GM19468 (cell line): ENCODE measurements around the gene RAI1.

Source experiments
- ATAC-seq: cut with Tn5 transposase; IDR thresholded peaks from one replicate; pipeline ENCODE4 v1.9.1; 2021; ENCODE audit warnings: mild to moderate bottlenecking, moderate library complexity, moderate number of reproducible peaks; ENCODE audit not compliant: unreplicated experiment; ENCODE audit errors: extremely low read depth

The RAI1 gene

GRCh38 chr17:17774009-17774881 is 93.0 kb downstream of the RAI1 start:
- ATAC-seq = no peak

GRCh38 chr17:17776889-17777288 is 95.6 kb downstream of the RAI1 start:
- ATAC-seq = no peak

DNA sequence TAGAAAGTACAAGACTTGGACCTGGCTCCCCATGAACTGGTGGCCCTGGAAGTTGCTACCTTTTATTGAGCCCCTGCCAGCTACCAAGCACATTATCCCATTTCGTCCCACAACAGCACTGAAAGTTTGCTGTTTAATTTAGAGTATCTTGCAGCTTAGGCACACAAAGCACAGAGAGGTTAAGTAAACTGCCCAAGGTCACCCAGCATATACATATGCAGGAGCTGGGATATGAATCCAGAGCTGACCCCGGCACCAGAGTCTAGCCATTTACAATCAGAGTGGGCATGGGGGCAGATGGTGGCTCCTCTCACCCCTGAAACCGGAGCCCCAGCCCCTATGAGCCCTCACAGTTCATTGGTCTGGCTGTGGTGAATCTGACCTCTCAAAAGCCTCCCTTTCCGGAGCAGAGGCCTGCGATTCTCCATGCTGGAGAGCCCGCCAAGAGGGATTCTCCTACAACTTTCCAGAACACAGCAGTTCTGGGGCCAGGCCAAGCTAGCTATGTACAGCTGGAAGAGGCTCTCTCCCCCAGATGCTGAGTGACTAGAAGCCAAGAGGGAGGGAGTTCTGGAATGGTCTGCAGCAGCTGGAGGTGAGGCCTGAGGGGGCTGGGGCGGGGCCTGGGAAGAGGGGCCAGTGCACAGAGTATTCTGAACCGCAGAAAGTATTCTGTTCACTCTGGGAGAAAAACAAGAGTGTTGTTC is 97.2 kb downstream of the RAI1 start:
- no peak for ATAC-seq

- no peak for ATAC-seq
These were observed 97.9 kb downstream of the RAI1 start for GRCh38 chr17:17779015-17779611.

DNA sequence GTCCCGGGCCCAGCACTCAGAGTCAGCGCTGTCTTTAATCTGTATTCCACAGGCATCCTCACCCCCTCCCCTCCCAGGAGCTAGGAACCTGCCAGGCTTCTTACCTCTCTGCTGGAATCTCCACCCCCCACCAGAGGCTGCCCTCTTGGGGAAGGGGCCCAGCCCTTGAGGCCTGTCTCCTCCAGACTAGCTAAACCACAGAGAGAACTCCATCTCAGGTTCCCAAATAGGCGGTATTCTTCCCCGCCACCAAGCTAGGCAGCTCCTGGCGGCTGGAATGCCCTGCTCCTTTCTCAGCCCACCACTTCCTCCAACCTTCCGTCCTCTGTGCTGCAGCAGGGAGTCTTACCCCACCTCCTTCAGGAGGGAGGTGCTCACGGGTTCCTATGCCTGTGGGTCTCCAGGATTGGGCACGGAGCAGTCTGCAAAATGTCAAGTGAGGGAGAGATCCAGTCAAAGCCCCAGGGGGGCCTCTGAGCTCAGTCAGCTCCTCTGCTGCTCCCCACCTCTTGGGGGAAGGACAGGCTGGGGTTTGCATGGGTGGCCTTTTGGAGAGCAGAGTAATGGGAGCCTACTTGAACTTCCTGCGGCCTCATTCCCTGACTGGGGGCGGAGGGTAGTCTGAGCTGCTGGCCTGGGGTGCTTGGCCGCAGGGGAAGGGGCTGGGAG is 99.8 kb downstream of the RAI1 start:
- no peak for ATAC-seq

DNA sequence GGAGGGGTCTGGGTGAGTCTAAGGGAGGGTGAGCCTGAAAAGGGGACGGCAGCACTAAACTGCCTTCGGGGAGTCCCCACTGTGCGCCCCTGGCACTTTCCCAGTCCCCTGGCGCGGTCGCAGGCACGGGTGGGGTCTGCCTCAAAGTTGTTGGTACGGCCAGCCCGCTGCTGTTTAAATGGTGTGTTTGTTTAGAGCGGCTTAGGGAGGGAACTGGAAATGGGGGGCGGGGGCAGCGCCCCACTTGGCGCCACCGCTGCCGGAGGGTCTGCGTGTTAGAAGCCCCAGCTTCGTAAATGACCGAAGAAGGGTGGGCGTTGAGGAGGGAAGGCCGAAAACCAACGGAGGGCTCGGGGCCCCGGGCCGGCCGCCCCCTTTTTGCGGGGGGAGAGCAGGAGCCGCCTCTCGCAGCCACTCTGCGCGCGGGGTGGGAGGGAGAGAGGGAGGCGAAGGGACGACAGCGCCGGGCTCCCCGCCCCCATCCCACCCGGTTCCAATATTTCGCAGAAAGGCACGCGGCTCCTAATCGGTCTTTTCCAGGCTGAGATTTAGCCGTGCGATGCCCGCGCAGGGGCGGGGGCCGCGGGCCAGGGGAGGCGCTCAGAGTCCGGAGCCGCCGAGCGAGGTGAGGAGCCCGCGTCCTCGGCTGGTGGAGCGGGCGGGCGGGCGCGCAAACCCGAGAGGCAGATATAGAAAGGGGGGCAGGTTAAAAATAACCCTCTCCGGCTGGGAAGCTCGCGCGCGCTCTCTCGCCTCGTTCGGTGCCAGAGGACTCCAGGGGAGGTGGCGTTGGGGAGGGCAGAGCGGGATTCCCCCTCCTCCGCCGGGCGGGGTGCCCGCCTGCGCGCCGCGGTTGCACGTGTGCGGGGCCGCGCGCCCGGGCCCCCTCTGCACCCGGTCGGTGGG is 100.6 kb downstream of the RAI1 start:
- ATAC-seq = no peak

GRCh38 chr17:17782523-17783115 is 101.4 kb downstream of the RAI1 start:
- ATAC-seq = no peak

DNA sequence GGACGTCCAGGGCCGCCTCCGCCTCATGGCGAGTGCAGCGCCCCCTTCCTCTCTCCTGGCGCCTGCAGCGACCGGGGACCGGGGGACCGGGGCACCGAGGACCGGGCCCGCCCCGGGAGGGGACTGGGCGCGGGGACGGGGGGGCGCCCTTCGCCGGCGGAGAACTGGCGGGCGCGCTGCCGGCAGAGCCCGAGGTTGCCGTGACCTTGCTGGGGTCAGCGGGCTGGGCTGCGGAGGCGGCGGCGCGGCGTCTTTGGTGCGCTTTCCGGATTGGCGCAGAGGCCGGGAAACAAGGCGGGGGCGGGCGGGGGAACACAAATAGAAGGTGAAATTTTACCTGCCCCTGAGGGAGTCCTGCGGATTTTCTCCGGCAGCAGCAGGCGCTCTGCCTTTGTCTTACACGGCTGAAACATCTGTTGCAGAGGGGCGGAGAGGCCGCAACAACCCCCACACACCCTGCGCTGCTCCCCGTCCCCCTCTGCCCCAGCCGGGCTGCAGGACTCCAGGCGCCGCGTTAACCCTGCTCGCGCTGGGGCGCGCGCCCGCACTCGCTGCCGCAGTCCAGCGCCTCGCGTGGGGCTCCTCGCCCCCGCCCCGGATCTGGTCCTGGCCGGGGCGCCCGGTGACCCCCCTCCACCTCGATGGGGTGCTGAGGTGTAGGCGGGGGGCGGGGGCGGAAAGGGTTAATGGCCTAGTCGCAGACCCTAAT is 102.0 kb downstream of the RAI1 start:
- no peak for ATAC-seq

- no peak for ATAC-seq
These were observed 102.8 kb downstream of the RAI1 start for GRCh38 chr17:17783825-17784656.

DNA sequence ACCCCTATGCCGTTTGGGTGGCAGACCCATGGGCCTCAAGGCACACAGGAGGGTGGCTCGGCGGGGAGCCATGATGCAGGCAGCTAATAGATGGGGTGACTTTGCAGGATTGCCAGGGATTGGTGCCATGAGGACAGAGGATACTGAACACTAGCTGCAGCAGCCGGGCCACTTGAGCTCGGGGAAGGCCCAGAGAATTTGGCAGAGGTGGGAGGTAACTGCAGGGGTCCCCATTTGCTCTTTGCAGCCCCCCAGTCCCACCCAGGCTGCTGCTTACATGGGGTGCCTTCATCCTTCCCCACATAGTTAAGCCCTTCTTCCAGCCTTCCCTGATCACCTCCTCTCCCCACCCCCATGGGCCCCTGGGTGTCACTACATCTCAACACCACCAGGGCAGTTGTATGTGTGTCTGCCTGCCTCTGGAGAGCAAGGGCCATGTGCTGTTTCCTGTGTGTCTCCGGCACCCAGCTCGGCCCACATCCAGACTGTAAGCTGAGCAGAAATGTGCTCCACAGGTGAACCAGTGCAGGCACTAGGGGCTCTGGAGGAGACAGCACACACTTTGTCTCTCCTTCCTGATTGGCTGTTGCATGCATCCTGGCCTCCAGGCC is 103.5 kb downstream of the RAI1 start:
- ATAC-seq = no peak

GRCh38 chr17:17785407-17785806 is 104.1 kb downstream of the RAI1 start:
- ATAC-seq = no peak

DNA sequence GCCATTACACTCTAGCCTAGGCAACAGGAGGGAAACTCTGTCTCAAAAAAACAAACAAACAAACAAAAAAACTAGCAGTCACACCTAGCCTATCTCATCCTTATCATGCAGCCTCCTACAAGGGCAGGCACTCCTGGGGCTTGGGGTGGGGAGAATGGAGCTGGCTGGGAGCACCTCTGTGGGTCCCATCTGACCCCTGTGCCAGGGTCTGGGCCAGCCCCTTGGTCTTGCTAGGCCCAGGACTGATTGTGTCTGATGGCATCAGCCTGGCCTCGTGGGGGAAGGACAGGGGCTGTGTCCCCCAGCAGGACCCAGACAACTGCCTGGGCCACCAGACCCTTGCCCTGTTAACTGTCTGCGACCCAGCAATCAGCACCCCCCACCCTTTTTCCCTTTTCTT is 105.7 kb downstream of the RAI1 start:
- no peak for ATAC-seq

DNA sequence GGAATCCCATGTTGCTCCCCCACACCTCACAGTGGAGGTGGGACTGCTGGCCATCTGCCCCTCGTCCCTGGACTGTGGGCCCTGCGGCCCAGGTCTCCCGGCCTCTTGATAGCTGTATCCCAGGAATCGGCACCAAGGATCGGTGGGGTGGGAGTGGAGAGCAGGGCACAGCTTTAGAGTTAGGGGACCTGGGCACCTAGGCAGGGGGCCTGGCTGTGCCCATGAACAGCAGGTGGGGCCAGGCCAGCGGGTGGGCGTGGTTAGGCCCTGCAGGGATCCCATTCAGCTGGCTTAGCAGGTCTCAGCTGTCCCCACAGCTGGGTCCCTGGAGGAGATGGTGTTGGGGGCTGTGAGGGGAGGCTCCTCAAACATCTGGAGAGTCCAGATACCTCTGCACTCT is 106.3 kb downstream of the RAI1 start:
- ATAC-seq = no peak

GRCh38 chr17:17788967-17789366 is 107.7 kb downstream of the RAI1 start:
- ATAC-seq = no peak

DNA sequence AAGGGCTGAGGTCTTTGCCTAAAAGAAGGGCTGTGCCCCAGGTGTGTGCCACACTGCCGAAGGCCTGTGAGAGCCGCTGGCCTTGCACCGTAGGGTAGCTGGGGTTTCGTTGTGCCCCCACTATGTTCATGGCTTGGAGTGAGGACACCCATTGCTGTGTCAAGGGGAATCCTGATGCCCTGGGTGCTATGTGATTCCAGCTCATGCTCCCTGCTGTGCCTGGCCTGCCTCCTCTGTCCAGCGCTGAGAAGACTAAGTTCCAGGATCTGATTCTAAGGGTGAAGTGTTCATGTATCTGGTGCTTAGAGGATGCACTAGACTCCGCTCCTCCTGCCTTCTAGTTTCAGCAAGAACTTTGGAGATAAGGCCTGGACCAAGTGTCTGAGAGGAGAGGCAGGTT is 108.2 kb downstream of the RAI1 start:
- ATAC-seq = no peak

DNA sequence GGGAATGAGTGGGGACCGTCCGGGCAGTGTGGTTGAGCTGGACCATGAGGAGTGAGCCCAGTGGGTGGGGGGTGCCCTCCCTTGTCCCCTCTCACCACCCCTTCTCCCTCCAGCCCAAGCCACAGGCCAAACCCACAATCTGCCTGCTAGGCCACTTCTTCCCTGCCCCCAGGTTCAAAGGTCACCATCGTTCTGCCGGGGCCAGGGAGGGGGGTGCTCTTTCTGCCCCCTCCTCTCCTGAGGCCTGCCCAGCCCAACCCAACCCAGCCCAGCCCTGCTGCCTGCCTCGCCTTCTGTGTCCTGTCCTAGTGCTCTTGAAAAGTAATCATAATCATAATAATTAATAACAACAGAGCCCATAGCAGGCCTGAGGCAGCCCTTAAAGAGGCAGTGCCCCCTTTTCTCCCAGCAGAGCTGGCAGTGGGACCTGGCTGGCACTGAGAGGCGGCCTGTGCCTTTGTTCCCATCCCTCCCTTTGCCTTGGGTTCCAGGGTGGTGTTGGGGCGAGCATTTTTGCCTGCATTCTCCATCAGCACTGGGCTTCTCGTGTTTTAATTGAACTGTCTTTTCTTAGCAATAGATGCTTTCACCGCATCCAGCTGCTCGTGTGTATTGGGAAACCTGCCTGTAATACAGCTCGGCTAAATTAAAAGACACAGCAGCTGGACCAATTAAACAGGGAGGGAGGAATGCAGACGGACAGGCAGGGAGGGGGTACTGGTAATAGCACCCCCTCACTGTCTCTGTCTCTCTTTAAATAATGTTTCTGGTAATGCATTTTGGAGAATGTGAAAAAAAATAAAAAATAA is 108.8 kb downstream of the RAI1 start:
- ATAC-seq = no peak
